K562 (cell line): Measurements from ENCODE around the gene GATA2. TPM values are rescaled to one million over a fixed set of nuclear protein-coding genes. Genes with fewer than 3 reads are reported as not detected.

ENCODE experiments used
- ATAC-seq: fragments of 200-7000 bp; cut with Tn5 transposase; 3 replicates; pipeline ENCODE4 v1.9.1; 2020; ENCODE audit warnings: moderate library complexity
- BruUV-seq: library from RNA; stranded (reverse); fragments of 400-500 nt; replicated peaks from 2 replicates; lab custom pipeline; 2021; lab: Mats Ljungman, UMichigan
- CTCF ChIA-PET: fragments of 300-600 bp; formaldehyde crosslinking; extraction: SDS; loops from one replicate; lab custom pipeline; 2021; ENCODE audit warnings: low intra/inter-chr PET ratio; lab: Yijun Ruan, JAX
- POLR2A ChIA-PET: fragments of 300-600, 350-650 bp; sonication (Branson Sonifier 250); formaldehyde crosslinking; extraction: SDS; loops from one replicate; lab custom pipeline; 2021; ENCODE audit warnings: antibody characterized with exemption, inconsistent platforms; lab: Yijun Ruan, JAX
- DNase-seq, 4 experiments: peaks; one replicate each; pipeline versions ENCODE4 v3.0.0 to v3.0.0-alpha.2; 2011 to 2018; ENCODE audit warnings: low spot score in 3 of 4, mixed read lengths in 3 of 4; ENCODE audit errors: extremely low read depth in 1 of 4
- FAIRE-seq: peaks from 2 replicates; lab custom pipeline; 2011; peaks lifted over from hg19 to GRCh38; lab: Jason Lieb, UNC
- H2AFZ ChIP-seq: 2 replicates; pipeline ENCODE4 v1.6.0; 2011; ENCODE audit warnings: low read depth, low read length, control low read depth, inconsistent platforms
- H3K27ac ChIP-seq: fragments of 200-600 bp; 3 replicates; pipeline ENCODE4 v1.8.0; 2011; ENCODE audit warnings: low read depth, mild to moderate bottlenecking, control low read depth, inconsistent platforms, low read length, moderate library complexity, mixed read lengths; ENCODE audit errors: extremely low read depth
- H3K27me3 ChIP-seq, 2 experiments: fragments of 300-600 bp in 1 of 2; 2 replicates in 1 of 2; 3 replicates in 1 of 2; pipeline versions ENCODE4 v1.6.0 to v1.8.0; 2011; ENCODE audit warnings: inconsistent platforms in 2 of 2, low read length in 2 of 2, mild to moderate bottlenecking in 1 of 2, mixed read lengths in 1 of 2, moderate library complexity in 1 of 2; ENCODE audit not compliant: control insufficient read depth in 2 of 2, insufficient read depth in 2 of 2
- H3K36me3 ChIP-seq: fragments of 300-600 bp; 3 replicates; pipeline ENCODE4 v1.8.0; 2011; ENCODE audit warnings: mild to moderate bottlenecking, low read length, inconsistent platforms; ENCODE audit not compliant: control insufficient read depth, insufficient read depth
- H3K4me1 ChIP-seq, 2 experiments: fragments of 200-600 bp in 1 of 2; replicated peaks in 1 of 2; 2 replicates in 1 of 2; 3 replicates in 1 of 2; pipeline versions ENCODE4 v1.5.1 to v1.8.0; 2011; ENCODE audit warnings: inconsistent platforms in 2 of 2, low read length in 2 of 2, mild to moderate bottlenecking in 1 of 2, mixed read lengths in 1 of 2, moderate library complexity in 1 of 2; ENCODE audit not compliant: control insufficient read depth in 2 of 2, insufficient read depth in 2 of 2
- H3K4me2 ChIP-seq: 2 replicates; pipeline ENCODE4 v1.6.1; 2011; ENCODE audit warnings: low read length, control low read depth, inconsistent platforms, mixed read lengths; ENCODE audit not compliant: insufficient read depth
- H3K4me3 ChIP-seq: fragments of 200-600 bp; sonication (generic), shearing (Covaris generic); 2 replicates; pipeline ENCODE4 v1.5.1; 2016; ENCODE audit warnings: control low read depth, inconsistent platforms
- H3K79me2 ChIP-seq: fragments of 200-600 bp; 3 replicates; pipeline ENCODE4 v1.8.0; 2011; ENCODE audit warnings: low read length, inconsistent platforms; ENCODE audit not compliant: control insufficient read depth, insufficient read depth
- H3K9ac ChIP-seq, 2 experiments: 2 replicates each; pipeline versions ENCODE4 v1.6.0 to v1.6.1; 2011; ENCODE audit warnings: low read depth in 2 of 2, low read length in 2 of 2, control low read depth in 1 of 2, inconsistent platforms in 1 of 2, mild to moderate bottlenecking in 1 of 2, mixed read lengths in 1 of 2; ENCODE audit not compliant: insufficient read depth in 1 of 2
- H3K9me1 ChIP-seq: one replicate; pipeline ENCODE4 v1.6.0; 2011; ENCODE audit warnings: inconsistent platforms, mild to moderate bottlenecking, low read length, moderate library complexity; ENCODE audit not compliant: control insufficient read depth, insufficient read depth
- H3K9me3 ChIP-seq: replicated peaks from 2 replicates; pipeline ENCODE4 v1.5.1; 2011; ENCODE audit warnings: low read depth, low read length, inconsistent platforms; ENCODE audit not compliant: control insufficient read depth, insufficient read depth
- H4K20me1 ChIP-seq: replicated peaks from 2 replicates; pipeline ENCODE4 v1.6.1; 2011; ENCODE audit warnings: low read length, inconsistent platforms, mixed read lengths; ENCODE audit not compliant: control insufficient read depth, insufficient read depth
- E2F4 ChIP-seq: sonication (generic); formaldehyde crosslinking; IDR thresholded peaks from 2 replicates; pipeline ENCODE4 v1.8.0; 2022; ENCODE audit warnings: mild to moderate bottlenecking, low read depth, missing genetic modification reagents
- GATA2 ChIP-seq: sonication (generic); formaldehyde crosslinking; IDR thresholded peaks from 2 replicates; pipeline ENCODE4 v1.4.0; 2020; ENCODE audit warnings: mild to moderate bottlenecking, missing genetic modification reagents
- KDM2B ChIP-seq: fragments of 250-450 bp; sonication (Bioruptor Pico); IDR thresholded peaks from 2 replicates; pipeline ENCODE4 v1.8.0; 2021; ENCODE audit warnings: mild to moderate bottlenecking, moderate library complexity
- KLF6 ChIP-seq: fragments of 250-450 bp; sonication (Bioruptor Pico); IDR thresholded peaks from 2 replicates; pipeline ENCODE4 v1.4.0; 2020; ENCODE audit warnings: mild to moderate bottlenecking, moderate library complexity, borderline replicate concordance
- NBN ChIP-seq: fragments of 450-650 bp; IDR thresholded peaks from 2 replicates; pipeline ENCODE4 v1.6.1; 2016; ENCODE audit warnings: low read depth, mild to moderate bottlenecking
- NFIC ChIP-seq: fragments of 450-650 bp; IDR thresholded peaks from 2 replicates; pipeline ENCODE4 v1.6.1; 2017; ENCODE audit warnings: mild to moderate bottlenecking, inconsistent platforms
- PTBP1 ChIP-seq: fragments of 200-400 bp; formaldehyde crosslinking; IDR thresholded peaks from 2 replicates; pipeline ENCODE4 v1.6.1; 2017; ENCODE audit warnings: low read depth, low read length
- THRA ChIP-seq: fragments of 450-650 bp; IDR thresholded peaks from 2 replicates; pipeline ENCODE4 v1.6.1; 2017; ENCODE audit warnings: mild to moderate bottlenecking, moderate library complexity
- WHSC1 ChIP-seq: IDR thresholded peaks from one replicate; pipeline ENCODE4 v1.6.1; 2012; ENCODE audit warnings: low read length, control low read depth, inconsistent platforms
- ZNF398 ChIP-seq: fragments of 250-450 bp; sonication (Bioruptor Pico); IDR thresholded peaks from 2 replicates; pipeline ENCODE4 v1.8.0; 2021; ENCODE audit warnings: moderate library complexity, mild to moderate bottlenecking, inconsistent platforms
- ZNF449 ChIP-seq: fragments of 250-450 bp; sonication (Bioruptor Pico); IDR thresholded peaks from 2 replicates; pipeline ENCODE4 v1.8.0; 2022; ENCODE audit warnings: moderate library complexity, mild to moderate bottlenecking, inconsistent platforms
- ZNF512 ChIP-seq: IDR thresholded peaks from 2 replicates; pipeline ENCODE4 v1.6.1; 2016; ENCODE audit warnings: missing genetic modification characterization, missing compliant biosample characterization
- ZNF695 ChIP-seq: fragments of 450-650 bp; formaldehyde crosslinking; IDR thresholded peaks from 2 replicates; pipeline ENCODE4 v1.4.0; 2020; ENCODE audit warnings: mild to moderate bottlenecking, moderate library complexity
- ZZZ3 ChIP-seq: fragments of 450-650 bp; IDR thresholded peaks from 2 replicates; pipeline ENCODE4 v1.6.1; 2016; ENCODE audit warnings: antibody characterized with exemption, mild to moderate bottlenecking, moderate library complexity
- WGBS: fragments of 100-300 bp; shearing (Covaris generic); methylation state at CpG from one replicate; pipeline ENCODE4 v1.1.6; 2016; ENCODE audit warnings: low coverage, mixed read lengths; ENCODE audit not compliant: insufficient coverage; ENCODE audit errors: missing lambda C conversion rate; 5-methylcytosine and 5-hydroxymethylcytosine counted together
- in situ Hi-C: fragments of 300-500 bp; cut with MboI; formaldehyde crosslinking; loops from 4 replicates; pipeline ENCODE4 v1.15.0; 2018; ENCODE audit warnings: inconsistent platforms, mixed read lengths
- intact Hi-C: fragments of 100-400 bp; cut with micrococcal nuclease; formaldehyde crosslinking; loops from 2 replicates; pipeline ENCODE4 v1.14.2; 2022
- polyA plus RNA-seq, 8 experiments: library from polyadenylated mRNA; depleted of rRNA in 4 of 8; stranded (reverse) in 5 of 8; unstranded in 3 of 8; fragments of >200 nt; fragmentation: Nextera tagmentation in 2 of 8; fragmentation: Illumina TruSeq in 1 of 8; extraction: Ambion mirVana in 2 of 8; extraction: Trizol in 1 of 8; gene quantifications; 2 replicates each; pipeline versions ENCODE4 v1.2.1 to v1.2.3, GENCODE V29; 2011 to 2014; ENCODE audit warnings: inconsistent platforms in 1 of 8, missing spikeins in 1 of 8
- total RNA-seq, 7 experiments: library from RNA; depleted of rRNA in 6 of 7; stranded (reverse); fragments of >200 nt in 6 of 7; fragmentation: Illumina TruSeq in 2 of 7; extraction: Trizol in 2 of 7; gene quantifications; 2 replicates each; pipeline versions ENCODE4 v1.2.1 to v1.2.3, GENCODE V29; 2011 to 2021; ENCODE audit warnings: low replicate concordance in 1 of 7

GATA2 gene
- total and polyA plus RNA-seq, 9 of the 15 experiments (the other 6 are each of a cell fraction or from before 2014, with no cell fraction given), result 8.5 to 218 (median 50.8) TPM

- peak overlapping the region; percentile 98 for H3K27ac ChIP-seq
- peak overlapping the region; percentile 92 for H3K4me2 ChIP-seq
- FAIRE-seq (peak; percentile 72), DNase-seq (peak; percentile 83 to 95 (median 89)), ATAC-seq (peak; percentile 74)
- in situ Hi-C loops, result no loop called here
- POLR2A ChIA-PET, result interaction anchor here (0.5 to 1.7 kb wide), 10 partner anchors 10 to 529 kb away, joined by 3 to 8 read pairs (median 4); no protein-coding TSS in a partner anchor
- no peaks in the 10 kb centered on the region for H3K9me3 ChIP-seq
- H4K20me1 ChIP-seq, result peaks cover 18% of the 10 kb centered on the region
- WGBS, result under 1% methylated on average over 28 of the region's 68 CpGs
- peak overlapping the region; percentile 98 for H3K9ac ChIP-seq
- H2AFZ ChIP-seq, result peak overlapping the region; percentile 55; the same call in 1 of the 2 replicates
- peaks cover 75% of the 10 kb centered on the region for H3K36me3 ChIP-seq
- CTCF ChIA-PET, result no interaction called here
- H3K9me1 ChIP-seq, result no peaks in the 10 kb centered on the region
- H3K4me1 ChIP-seq, result peaks cover 5 to 73% of the 10 kb centered on the region in 2 experiments; a peak in 3 of 5 replicates
- peaks cover 100% of the 10 kb centered on the region for H3K79me2 ChIP-seq
- BruUV-seq, result no TSS peak
- peak overlapping the region; percentile 98 for H3K4me3 ChIP-seq
- H3K27me3 ChIP-seq, result no peaks in the 10 kb centered on the region
- intact Hi-C loops, result loop anchor here (2.0 to 5.0 kb wide), 2 partner anchors 59 to 77 kb away; no protein-coding TSS in a partner anchor
- TF ChIP-seq ZNF695, result no peak
- TF ChIP-seq ZNF449 (CRISPR knock-in tag), result no peak
- TF ChIP-seq PTBP1, result no peak
- no peak for TF ChIP-seq KDM2B (CRISPR knock-in tag)
- no peak for TF ChIP-seq ZNF398 (CRISPR knock-in tag)
- TF ChIP-seq E2F4 (CRISPR knock-in tag), result no peak
- TF ChIP-seq NBN, result no peak
- no peak for TF ChIP-seq GATA2 (CRISPR knock-in tag)
- TF ChIP-seq ZNF512, result no peak
- peak; percentile 19; the same call in 1 of the 2 replicates for TF ChIP-seq NFIC
- no peak for TF ChIP-seq ZZZ3
- TF ChIP-seq THRA, result no peak
- no peak for TF ChIP-seq WHSC1
- no peak; the same call in 1 of the 2 replicates for TF ChIP-seq KLF6 (CRISPR knock-in tag)
Measured at GRCh38 chr3:128487813-128488635, 5.0 kb downstream of the GATA2 start.
